ENCODE results near the gene GRPEL2. TPM values are rescaled to one million over a fixed set of nuclear protein-coding genes. Genes with fewer than 3 reads are reported as not detected.
A peak's percentile ranks its signal among the peaks of the same experiment; 100 is the strongest.

GRPEL2 gene
- total RNA-seq, 1 experiment from 2014 or later, result 48.9 TPM

DNA sequence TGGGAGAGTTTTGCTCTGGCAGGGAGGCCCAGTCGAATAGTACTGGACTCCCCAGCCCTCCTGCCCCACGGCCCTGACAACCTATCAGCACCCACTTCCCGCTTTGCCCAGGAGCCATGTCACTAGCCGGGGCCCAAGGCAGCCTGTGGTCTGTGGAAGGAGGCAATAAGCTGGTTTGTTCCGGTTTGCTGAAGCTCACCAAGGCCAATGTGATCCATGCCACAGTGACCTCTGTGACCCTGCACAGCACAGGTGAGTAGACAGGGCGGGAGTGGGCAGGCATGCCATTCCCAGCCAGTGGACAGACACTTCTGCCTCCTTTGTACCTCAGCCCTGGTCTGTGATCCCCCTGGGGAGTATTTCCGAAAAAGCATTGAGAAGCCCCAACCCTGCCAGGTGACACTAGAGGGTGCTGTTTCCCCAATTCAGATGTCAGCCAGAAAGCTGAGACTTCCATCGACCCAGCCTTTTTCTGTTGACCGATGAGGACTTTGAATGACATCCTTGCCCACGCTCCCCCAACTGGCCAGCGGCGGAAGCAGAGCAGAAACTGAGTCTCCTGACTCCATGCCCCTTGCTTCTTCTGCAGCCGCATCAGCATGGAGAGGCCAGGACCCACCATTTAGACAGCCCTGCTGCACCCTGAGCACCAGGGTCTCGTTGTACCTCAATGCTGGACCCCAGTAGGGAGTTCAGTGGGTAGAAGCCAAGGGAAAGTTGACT lies 22.1 kb downstream of the GRPEL2 start:
- Histone ChIP-seq H3K9me2 (ENCODE audit: insufficient read depth) (no peaks in the 10 kb centered on the region), H4K20me1 (ENCODE audit: insufficient read depth) (no peaks in the 10 kb centered on the region), H3K4me2 (ENCODE audit: low read length) (peak overlapping the region; percentile 35), H3K27ac (ENCODE audit: low read depth, low read length) (no peak overlapping the region), H3K36me3 (ENCODE audit: control insufficient read depth in 1 of 2, insufficient read depth in 2 of 2, low read length in 2 of 2) (no peaks in the 10 kb centered on the region), H3K79me2 (ENCODE audit: insufficient read depth, low read length) (no peaks in the 10 kb centered on the region), H2AFZ (ENCODE audit: low read depth, low read length, poor library complexity, severe bottlenecking) (no peak overlapping the region), H3K9me3 (ENCODE audit: control insufficient read depth in 1 of 2, insufficient read depth in 1 of 2, low read depth in 1 of 2, low read length in 2 of 2) (no peaks in the 10 kb centered on the region), H3K9ac (ENCODE audit: low read length) (no peak overlapping the region), H3K27me3 (ENCODE audit: insufficient read depth, low read length) (no peaks in the 10 kb centered on the region), H3K4me3 (replicated peaks in 1 of 2; ENCODE audit: low read depth in 1 of 2, low read length in 2 of 2) (no peak overlapping the region), H3K4me1 (ENCODE audit: control insufficient read depth in 1 of 2, insufficient read depth in 2 of 2, low read length in 2 of 2) (peaks cover 4 to 9% of the 10 kb centered on the region in 2 experiments; a peak in 3 of 4 replicates)
- ChIA-PET CTCF (interaction anchor here (0.6 to 3.5 kb wide), 24 partner anchors 8 to 252 kb away, joined by 3 to 38 read pairs (median 4); partner anchors contain the start of genes ABLIM3, GRPEL2 and PCYOX1L), RAD21 (ENCODE audit: low non-redundant PET in 1 of 2, low total read pairs in 2 of 2, uncharacterized antibody in 2 of 2, unreplicated experiment in 2 of 2) (interaction anchor here (1.0 to 1.8 kb wide), 3 partner anchors 9 to 67 kb away, joined by 4 to 5 read pairs (median 4); partner anchors contain the start of gene PCYOX1L (in 1 of the 2)), POLR2A (interaction anchor here (1.5 kb wide), 1 partner anchor 10 kb away, joined by 3 read pairs; the partner anchor contains the start of gene PCYOX1L)
- BruUV-seq (replicated peaks), result no TSS peak
- TF ChIP-seq CTCF (IDR thresholded peaks at IDR 0.05 in 2 of 3, conservative IDR thresholded peaks at IDR 0.05 in 1 of 3; ENCODE audit: borderline replicate concordance in 1 of 3, insufficient read depth in 1 of 3, low read depth in 2 of 3, low read length in 2 of 3) (peak; percentile 93 to 97 (median 94)), RAD21 (IDR thresholded peaks at IDR 0.05; ENCODE audit: low read depth) (peak; percentile 86), MAX (IDR thresholded peaks at IDR 0.05) (no peak), JUND (IDR thresholded peaks at IDR 0.05) (no peak), ZFX (IDR thresholded peaks at IDR 0.05) (no peak), POLR2A (IDR thresholded peaks at IDR 0.05; ENCODE audit: borderline replicate concordance, extremely low read depth, insufficient read depth, insufficient read length) (no peak), ATF3 (IDR thresholded peaks at IDR 0.05) (no peak), EZH2 (IDR thresholded peaks at IDR 0.05) (no peak), CBX3 (IDR thresholded peaks at IDR 0.05; ENCODE audit: low read depth) (0 out of 2 replicates have a peak, but pooled peaks have one; percentile 12)
- intact Hi-C loops (cut with micrococcal nuclease), result loop anchor here (1.0 to 5.0 kb wide), 3 partner anchors 65 to 250 kb away; no protein-coding TSS in a partner anchor
- peak; percentile 82 for ATAC-seq
- peak; percentile 79 for DNase-seq (ENCODE audit: low read depth, low spot score)
